ENCODE measurements around the gene ZNF723. TPM values are rescaled to one million over a fixed set of nuclear protein-coding genes. Genes with fewer than 3 reads are reported as not detected.
"Not testable (repeated sequence)": the region's sequence is repeated elsewhere in the genome, so short reads cannot be mapped to it uniquely, and the experiment has no call there.

Gene ZNF723
- not detected for polyA plus RNA-seq

DNA sequence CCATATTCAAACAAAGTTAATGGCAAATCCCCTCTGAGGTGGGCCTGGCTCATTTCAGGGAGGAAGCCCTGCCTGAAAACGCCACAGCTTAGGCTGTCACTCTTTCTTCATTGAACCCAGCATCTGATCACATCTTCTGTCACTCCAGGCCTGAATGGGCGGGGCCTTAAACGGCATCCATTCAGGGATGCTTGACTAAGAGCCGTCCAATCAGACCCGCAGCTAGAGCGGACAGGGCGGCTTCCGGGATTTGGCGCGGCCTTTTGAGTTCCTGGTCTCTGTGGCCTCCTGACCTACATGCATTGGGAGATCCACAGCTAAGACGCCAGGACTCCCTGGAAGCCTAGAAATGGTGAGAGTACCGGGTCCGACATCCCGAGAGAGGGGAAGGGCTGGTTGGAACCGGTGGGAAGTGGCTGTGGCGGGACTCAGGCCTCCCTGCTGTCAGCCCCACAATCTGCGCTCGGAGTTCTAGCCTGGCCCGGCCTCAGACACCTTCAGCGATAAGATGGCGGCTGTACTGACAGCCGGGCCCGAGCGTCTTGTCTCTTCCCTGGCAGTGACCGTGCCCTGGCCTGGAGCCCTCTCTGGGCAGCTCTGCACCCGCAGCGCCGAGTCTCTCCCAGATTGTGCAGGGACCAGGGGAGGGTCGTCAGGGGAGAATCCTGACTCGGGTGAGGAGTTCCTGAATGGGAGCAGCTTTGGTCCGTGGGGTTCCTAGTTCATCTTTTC, at the start of gene ZNF723:
Gene ZNF723, plus strand, starts transcription at position 261 of the 732 bp plus-strand sequence. Its CDS starts 89 bp downstream, at position 350.
- H3K27ac ChIP-seq (ENCODE audit: low read depth, low read length) = no peak within 1 kb of the TSS
- WGBS, 3 donors = 6 to 15% (median 15%) methylated on average over 30 to 31 of the region's 31 CpGs

DNA sequence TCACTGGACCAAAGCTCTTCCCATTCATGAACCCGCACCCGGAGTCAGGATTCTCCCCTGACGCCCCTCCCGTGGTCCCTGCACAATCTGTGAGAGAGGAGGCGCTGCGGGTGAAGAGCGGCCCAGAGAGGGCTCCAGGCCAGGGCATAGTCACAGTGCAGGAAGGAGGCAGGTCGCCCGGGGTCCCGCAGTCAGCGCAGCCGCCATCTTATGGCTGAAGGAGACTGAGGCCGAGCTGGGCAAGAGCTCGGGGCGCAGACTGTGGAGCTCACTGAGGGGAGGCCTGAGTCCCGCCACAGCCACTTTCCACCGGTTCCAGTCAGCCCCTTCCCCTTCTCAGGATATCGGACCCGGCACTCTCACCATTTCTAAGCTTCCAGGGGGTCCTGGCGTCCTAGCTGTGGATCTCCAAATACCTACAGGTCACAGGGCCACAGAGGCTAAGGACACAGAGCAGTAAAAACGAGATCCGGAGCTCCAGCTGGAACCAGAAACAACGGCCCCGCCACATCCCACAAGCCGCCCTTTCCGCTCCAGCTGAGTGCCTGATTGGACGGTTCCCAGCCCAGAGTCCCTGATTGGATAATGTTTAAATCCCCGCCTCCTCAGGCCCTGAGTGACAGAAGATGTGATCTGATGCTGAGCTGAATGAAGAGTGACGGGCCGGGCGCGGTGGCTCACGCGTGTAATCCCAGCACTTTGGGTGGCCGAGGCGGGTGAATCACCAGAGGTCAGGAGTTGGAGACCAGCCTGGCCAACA, 48.3 kb upstream of the ZNF723 start, which contains the start of gene ZNF99:
Gene ZNF99, minus strand, starts transcription at position 501 of the 760 bp plus-strand sequence. Its CDS starts 135 bp downstream, at position 366.
- no peak within 1 kb of the TSS for H3K27ac ChIP-seq (ENCODE audit: low read depth, low read length)
- 4 to 7% (median 7%) methylated on average over 36 of the region's 36 CpGs for WGBS, 3 donors

DNA sequence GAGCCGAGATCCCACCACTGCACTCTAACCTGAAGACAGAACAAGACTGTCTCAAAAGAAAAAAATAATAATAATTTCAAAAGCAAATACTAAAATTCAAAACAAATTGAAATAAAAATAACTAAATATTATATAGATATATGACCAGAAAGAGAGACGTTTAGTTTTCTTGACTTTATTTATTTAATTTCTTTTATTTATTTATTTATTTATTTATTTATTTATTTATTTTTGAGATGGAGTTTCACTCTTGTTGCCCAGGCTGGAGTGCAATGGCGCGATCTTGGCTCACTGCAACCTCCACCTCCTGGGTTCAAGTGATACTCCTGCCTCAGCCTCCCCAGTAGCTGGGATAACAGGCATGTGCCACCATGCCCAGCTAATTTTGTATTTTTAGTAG, 39.2 kb upstream of the ZNF723 start:
- not testable (repeated sequence) for H3K27ac ChIP-seq (ENCODE audit: low read depth, low read length)
- WGBS, 3 donors = 92 to 95% (median 92%) methylated on average over 4 of the region's 4 CpGs

DNA sequence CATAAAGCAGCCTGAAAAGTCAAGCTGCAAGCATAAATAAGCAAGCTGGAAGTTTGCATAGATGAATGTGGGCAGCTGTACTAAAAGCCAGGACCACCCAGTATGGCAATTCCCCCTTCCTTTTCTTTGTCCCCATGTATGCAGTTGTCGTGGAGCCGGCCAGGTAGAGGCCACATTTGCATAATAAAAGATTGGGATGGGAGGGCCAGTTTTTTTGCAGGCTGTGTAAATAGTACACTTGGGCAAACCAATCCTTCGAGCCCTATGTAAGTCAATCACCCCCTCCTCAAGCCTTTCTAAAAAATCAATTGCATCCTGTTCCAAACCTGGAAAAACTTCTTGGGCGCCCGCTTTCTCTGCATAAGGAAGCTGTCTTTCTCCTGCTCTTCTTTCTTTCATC, 35.1 kb upstream of the ZNF723 start:
- WGBS, 3 donors = 31 to 39% (median 31%) methylated on average over 5 of the region's 5 CpGs
- H3K27ac ChIP-seq (ENCODE audit: low read depth, low read length) = no peak overlapping the region

DNA sequence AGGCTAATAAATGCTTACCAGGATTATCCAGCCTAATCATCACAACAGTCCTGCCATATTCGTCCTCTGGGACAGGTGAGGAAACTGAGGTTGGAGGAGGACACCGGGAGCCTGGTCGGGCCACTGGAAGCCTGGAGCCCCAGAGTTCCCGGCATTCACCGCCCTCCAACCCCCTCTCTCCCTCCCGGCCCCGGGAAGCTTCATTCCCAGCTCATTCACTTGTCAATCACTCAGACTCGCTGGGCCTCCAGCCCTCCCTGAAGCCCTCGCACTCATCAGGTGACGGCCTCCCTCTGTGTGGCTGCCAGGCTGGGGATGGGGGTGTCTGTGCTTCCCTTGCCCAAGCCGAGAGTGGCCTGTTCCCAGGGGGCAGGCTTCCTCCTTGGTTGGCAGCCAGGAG, 25.7 kb upstream of the ZNF723 start:
- WGBS, 3 donors = 9 to 25% (median 21%) methylated on average over 11 of the region's 11 CpGs
- H3K27ac ChIP-seq (ENCODE audit: low read depth, low read length) = no peak overlapping the region

DNA sequence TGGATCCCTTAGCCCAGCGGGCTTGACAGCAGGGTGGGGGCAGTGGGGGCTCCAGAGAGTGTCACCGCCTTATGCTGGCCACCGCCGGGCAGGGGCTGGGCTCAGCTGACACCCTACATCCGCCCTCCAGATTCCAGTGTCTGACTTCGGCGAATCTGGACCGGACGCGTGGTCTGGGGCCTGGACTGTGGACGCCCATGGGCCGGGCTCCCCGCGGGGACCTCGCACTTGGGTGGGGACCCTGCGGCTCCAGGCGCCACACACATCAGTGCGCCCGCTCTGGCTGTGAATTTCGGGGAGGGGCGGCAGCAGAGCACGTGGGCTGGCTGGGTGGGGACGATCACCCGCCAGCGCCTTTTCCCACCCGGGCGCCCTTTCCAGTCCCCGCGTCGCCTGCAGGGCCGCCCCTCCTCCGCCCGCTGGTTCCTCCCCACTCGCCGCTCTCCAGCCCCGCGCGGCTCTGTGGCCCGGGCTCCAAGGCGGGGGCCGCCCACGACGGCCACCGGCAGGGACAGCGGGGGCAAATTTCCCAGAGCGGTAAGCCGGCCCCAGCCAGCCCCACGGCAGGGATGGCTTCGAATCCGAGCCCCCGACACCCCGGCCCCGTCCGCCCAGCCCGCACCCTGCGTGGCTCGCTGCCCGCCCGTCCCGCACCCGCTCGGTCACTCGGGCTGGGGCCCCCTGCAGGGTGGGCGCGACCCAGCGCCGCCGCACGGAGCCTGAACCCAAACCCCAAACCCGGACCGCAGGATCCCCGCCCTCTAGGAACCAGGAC, 24.8 kb upstream of the ZNF723 start:
- WGBS, 3 donors = 2 to 8% (median 4%) methylated on average over 63 to 72 of the region's 72 CpGs

DNA sequence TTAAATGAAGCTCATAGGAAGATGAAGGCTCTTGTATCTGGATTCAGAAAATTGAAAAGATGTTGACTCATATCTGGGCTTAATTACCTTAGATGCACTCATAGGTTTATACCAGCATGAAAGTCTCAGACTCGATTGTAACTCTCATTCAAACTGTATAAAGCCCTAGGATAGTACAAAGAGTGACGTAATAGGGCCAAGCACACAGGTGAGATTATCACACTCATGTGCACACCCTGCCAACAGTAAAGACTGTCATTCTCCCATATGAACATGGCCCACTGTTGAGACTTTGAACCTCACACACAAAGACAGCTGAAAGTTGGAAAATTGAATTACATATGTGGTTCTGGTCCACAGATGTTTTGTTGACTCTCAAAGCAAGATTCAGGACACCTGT, 18.0 kb upstream of the ZNF723 start:
- 68 to 80% (median 80%) methylated on average over 2 of the region's 2 CpGs for WGBS, 3 donors

More for the DNA sequence above, 24.8 kb upstream of the ZNF723 start:
- no peak overlapping the region for H3K27ac ChIP-seq (ENCODE audit: low read depth, low read length)

DNA sequence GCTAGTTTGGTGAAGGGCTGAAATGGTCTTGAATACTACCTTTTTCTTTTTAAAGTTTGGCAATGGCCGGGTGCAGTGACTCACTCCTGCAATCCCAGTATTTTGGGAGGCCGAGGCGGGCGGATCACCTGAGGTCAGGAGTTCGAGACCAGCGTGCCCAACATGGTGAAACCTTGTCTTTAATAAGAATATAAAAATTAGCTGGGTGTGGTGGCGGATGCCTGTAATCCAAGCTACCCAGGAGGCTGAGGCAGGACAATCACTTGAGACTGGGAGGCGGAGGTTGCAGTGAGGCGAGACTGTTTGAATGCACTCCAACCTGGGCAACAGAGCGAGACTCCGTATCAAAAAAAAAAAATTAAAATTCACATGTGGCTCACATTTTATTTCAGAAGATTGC, 880 bp upstream of the ZNF723 start:
- WGBS, 3 donors = 91 to 98% (median 96%) methylated on average over 11 of the region's 11 CpGs
- no peak overlapping the region for H3K27ac ChIP-seq (ENCODE audit: low read depth, low read length)

More for the DNA sequence above, 18.0 kb upstream of the ZNF723 start:
- no peak overlapping the region for H3K27ac ChIP-seq (ENCODE audit: low read depth, low read length)

DNA sequence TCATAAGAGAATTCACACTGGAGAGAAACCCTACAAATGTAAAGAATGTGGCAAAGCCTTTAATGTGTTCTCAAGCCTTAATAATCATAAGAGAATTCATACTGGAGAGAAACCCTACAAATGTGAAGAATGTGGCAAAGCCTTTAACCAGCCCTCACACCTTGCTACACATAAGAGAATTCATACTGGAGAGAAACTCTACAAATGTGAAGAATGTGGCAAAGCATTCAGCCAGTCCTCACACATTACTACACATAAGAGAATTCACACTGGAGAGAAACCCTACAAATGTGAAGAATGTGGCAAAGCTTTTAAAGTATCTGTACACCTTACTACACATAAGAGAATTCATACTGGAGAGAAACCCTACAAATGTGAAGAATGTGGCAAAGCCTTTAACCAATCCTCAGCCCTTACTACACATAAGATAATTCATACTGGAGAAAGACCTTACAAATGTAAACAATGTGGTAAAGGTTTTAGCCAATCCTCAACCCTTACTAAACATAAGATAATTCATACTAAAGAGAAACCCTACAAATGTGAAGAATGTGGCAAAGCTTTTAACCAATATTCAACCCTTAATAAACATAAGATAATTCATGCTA, 25.7 kb downstream of the ZNF723 start:
- H3K27ac ChIP-seq (ENCODE audit: low read depth, low read length) = not testable (repeated sequence)

DNA sequence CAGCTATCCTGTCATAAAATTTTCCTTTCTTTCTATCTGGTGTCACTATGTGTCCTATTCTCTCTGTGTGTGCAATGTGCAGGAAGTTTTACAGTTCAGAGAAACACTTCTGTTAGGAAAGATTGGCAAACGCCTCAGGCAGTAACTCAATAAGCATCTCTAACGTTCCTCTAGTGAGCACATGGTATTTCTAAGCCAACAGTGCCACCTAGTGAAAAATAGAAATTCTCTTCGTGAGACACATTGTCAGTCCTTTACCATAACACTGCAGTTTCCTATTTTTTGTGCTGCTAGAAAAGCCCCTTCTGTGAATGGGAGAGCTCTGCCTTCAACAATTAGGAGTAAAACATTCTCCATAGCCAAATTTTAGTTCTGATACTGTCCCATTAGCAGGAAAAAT, 50.7 kb downstream of the ZNF723 start:
- H3K27ac ChIP-seq (ENCODE audit: low read depth, low read length) = no peak overlapping the region
- 0 to 3% (median 1%) methylated on average over 3 of the region's 3 CpGs for WGBS, 3 donors

DNA sequence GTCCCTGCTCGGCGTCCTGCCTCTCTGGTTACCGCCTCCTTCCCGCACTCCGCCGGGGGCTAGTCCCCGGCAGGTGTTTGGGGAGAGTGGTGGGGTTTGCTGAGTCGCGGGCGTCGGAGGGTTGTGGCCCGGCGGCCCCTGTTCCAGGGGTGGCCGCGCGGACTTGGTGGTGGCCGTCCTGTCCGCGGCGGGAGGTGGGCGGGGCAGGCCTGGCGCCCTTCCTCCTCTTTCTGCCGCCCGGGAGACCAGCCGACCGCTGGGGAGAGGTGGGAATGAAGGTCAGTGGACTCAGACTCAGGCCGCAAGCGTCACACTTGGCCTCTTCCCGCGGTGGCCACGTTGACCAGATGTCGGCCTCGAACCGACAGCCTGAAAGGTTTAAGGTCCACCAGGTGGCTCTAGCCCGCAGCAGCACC, 61.8 kb downstream of the ZNF723 start:
- no peak overlapping the region for H3K27ac ChIP-seq (ENCODE audit: low read depth, low read length)
- 84 to 90% (median 87%) methylated on average over 33 to 35 of the region's 35 CpGs for WGBS, 3 donors

DNA sequence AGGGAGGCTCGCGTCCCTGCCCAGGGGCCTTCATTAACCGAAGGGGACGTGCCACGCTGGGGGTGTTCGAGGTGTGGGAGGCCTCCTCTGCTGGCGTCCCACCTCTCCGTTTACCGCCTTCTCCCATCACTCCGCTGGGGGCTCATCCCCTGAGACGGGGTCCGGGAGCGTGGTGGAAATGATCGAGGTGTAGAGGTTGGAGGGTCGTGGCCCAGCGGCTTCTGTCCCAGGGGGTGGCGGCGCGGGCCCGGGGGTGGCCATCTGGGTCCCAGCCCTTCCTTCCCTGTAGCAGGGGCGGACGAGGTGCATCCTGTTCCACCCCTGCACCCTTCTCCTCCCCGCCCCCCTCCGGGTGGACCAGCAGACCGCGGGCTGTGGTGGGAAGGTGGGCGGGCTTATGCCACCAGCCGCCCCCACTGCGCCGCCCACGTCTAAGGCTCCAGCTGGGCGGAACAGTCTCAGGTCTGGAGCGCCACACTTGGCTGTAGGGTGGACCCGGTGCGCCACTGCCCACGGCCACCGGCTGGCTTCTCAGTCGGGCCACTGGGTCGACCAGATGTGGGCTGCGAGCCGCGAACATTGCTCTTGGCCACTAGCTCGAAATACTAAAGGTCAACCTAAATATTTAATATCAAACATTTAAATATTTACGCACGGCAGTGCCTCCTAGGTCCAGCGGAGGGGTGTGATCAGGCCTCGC, 69.5 kb downstream of the ZNF723 start:
- H3K27ac ChIP-seq (ENCODE audit: low read depth, low read length) = no peak overlapping the region
- WGBS, 3 donors = 96 to 97% (median 96%) methylated on average over 40 to 47 of the region's 47 CpGs

Other genes starting within 250 kb of the ZNF723 start
- under 1 TPM; 0.01 to 0.22 (median 0.06) TPM for gene ZNF492, start 198.0 kb upstream of the ZNF723 start, polyA plus RNA-seq
- under 1 TPM in 1 of 3 donors, not detected in 2; 0.01 TPM for gene ZNF99, start 48.1 kb upstream of the ZNF723 start, polyA plus RNA-seq
- under 1 TPM in 2 of 3 donors, not detected in 1; 0.15 to 0.49 TPM for gene ZNF728, start 170.9 kb downstream of the ZNF723 start, polyA plus RNA-seq

Measured in adipose tissue (tissue), 3 donors.